Glutamatergic neuron (in vitro differentiated cells): ENCODE results near the gene PDE10A. TPM values are rescaled to one million over a fixed set of nuclear protein-coding genes. Genes with fewer than 3 reads are reported as not detected.
"Not testable (repeated sequence)": the region's sequence is repeated elsewhere in the genome, so short reads cannot be mapped to it uniquely, and the experiment has no call there.

ENCODE experiments used
- DNase-seq: peaks from one replicate; pipeline ENCODE4 v3.0.0; 2022
- H3K27ac Mint-ChIP-seq: one replicate; pipeline ENCODE4 v1.8.0; 2020; ENCODE audit warnings: mild to moderate bottlenecking, mixed read lengths, inconsistent platforms; ENCODE audit not compliant: unreplicated experiment
- H3K27me3 Mint-ChIP-seq: one replicate; pipeline ENCODE4 v1.8.0; 2020; ENCODE audit warnings: mild to moderate bottlenecking, moderate library complexity, mixed read lengths, inconsistent platforms; ENCODE audit not compliant: unreplicated experiment
- H3K36me3 Mint-ChIP-seq: one replicate; pipeline ENCODE4 v1.8.0; 2020; ENCODE audit warnings: mild to moderate bottlenecking, mixed read lengths, inconsistent platforms; ENCODE audit not compliant: unreplicated experiment
- H3K4me1 Mint-ChIP-seq: one replicate; pipeline ENCODE4 v1.8.0; 2020; ENCODE audit warnings: mild to moderate bottlenecking, low read depth, mixed read lengths, inconsistent platforms; ENCODE audit not compliant: unreplicated experiment
- H3K4me3 Mint-ChIP-seq: one replicate; pipeline ENCODE4 v1.8.0; 2020; ENCODE audit warnings: mild to moderate bottlenecking, mixed read lengths, inconsistent platforms; ENCODE audit not compliant: unreplicated experiment
- H3K9me3 Mint-ChIP-seq: one replicate; pipeline ENCODE4 v1.8.0; 2020; ENCODE audit warnings: mild to moderate bottlenecking, moderate library complexity, mixed read lengths, inconsistent platforms; ENCODE audit not compliant: unreplicated experiment
- CTCF ChIP-seq: fragments of 200-600 bp; sonication (generic); IDR thresholded peaks from one replicate; pipeline ENCODE4 v1.5.0; 2021; ENCODE audit not compliant: partially characterized antibody, unreplicated experiment
- total RNA-seq: library from RNA; stranded (reverse); fragmentation: NEBNext Ultra II Directional; extraction: Animal tissue kit (Norgen Biotek cat#: 25700); gene quantifications from one replicate; pipeline ENCODE4 v1.2.1, GENCODE V29; 2021; ENCODE audit not compliant: unreplicated experiment

PDE10A gene
- total RNA-seq, 1 donor from 2014 or later: 24.5 TPM

GRCh38 chr6:165616116-165616515 lies 46.9 kb downstream of the PDE10A start:
- H3K4me1 Mint-ChIP-seq: peaks cover 3% of the 10 kb centered on the region
- no peak for DNase-seq
- no peaks in the 10 kb centered on the region for H3K36me3 Mint-ChIP-seq
- no peaks in the 10 kb centered on the region for H3K9me3 Mint-ChIP-seq
- no peak for TF ChIP-seq CTCF
- no peak overlapping the region for H3K27ac Mint-ChIP-seq
- no peaks in the 10 kb centered on the region for H3K27me3 Mint-ChIP-seq
- H3K4me3 Mint-ChIP-seq: peak overlapping the region; percentile 16

DNA sequence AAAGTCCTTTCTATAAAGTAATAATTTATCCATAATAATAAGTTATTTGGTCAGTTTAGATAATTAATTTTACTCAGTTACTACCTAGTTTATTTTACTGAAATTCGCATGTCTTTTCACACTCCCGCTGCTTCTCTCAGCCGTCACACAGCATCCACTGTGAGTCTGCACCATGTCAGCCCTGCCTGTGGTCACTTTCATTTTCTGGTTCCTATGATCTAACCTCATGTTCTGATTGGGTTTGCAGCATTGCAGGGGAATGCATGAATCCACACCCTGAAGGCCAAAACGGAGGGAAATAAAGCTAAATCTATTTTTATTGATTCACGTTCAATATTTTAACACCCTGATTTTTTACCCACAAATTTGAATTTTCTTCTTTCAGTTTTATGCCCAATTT lies 47.4 kb downstream of the PDE10A start:
- Mint-ChIP-seq H3K36me3 (no peaks in the 10 kb centered on the region), H3K27ac (no peak overlapping the region), H3K27me3 (no peaks in the 10 kb centered on the region), H3K4me3 (no peak overlapping the region), H3K9me3 (no peaks in the 10 kb centered on the region), H3K4me1 (peaks cover 3% of the 10 kb centered on the region)
- no peak for DNase-seq
- TF ChIP-seq CTCF: no peak

DNA sequence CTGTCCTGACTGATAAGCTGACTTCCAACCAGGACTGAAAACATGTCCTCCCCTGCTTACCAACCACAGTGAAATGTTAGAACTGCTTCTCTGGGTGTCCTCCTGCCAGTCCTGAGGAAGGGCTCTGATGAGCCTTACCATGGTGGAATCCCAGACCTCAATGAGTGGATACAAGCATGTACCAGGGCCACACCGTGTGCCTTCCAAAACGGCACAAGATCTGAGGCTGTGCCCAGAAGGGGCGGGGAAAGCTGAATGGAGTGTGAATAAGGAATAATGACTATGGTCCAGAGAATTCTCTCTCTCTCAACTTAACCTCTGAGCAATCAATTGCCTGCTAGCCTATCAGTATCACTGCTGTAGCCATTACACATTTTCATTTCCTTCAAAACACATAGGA lies 51.7 kb downstream of the PDE10A start:
- no peaks in the 10 kb centered on the region for H3K27me3 Mint-ChIP-seq

GRCh38 chr6:165608577-165608976 lies 54.5 kb downstream of the PDE10A start:
- not testable (repeated sequence) for H3K9me3 Mint-ChIP-seq, H3K27ac Mint-ChIP-seq, H3K4me1 Mint-ChIP-seq, DNase-seq, H3K4me3 Mint-ChIP-seq, H3K27me3 Mint-ChIP-seq, H3K36me3 Mint-ChIP-seq

More for the DNA sequence above, 51.7 kb downstream of the PDE10A start:
- no peak overlapping the region for H3K27ac Mint-ChIP-seq
- no peak for DNase-seq
- peaks cover 3% of the 10 kb centered on the region for H3K4me1 Mint-ChIP-seq
- no peaks in the 10 kb centered on the region for H3K36me3 Mint-ChIP-seq
- no peak for TF ChIP-seq CTCF
- no peaks in the 10 kb centered on the region for H3K9me3 Mint-ChIP-seq
- no peak overlapping the region for H3K4me3 Mint-ChIP-seq

- H3K27ac Mint-ChIP-seq: no peak overlapping the region
- no peaks in the 10 kb centered on the region for H3K36me3 Mint-ChIP-seq
- no peak overlapping the region for H3K4me3 Mint-ChIP-seq
- no peak for DNase-seq
- TF ChIP-seq CTCF: no peak
- H3K9me3 Mint-ChIP-seq: no peaks in the 10 kb centered on the region
- no peaks in the 10 kb centered on the region for H3K27me3 Mint-ChIP-seq
- H3K4me1 Mint-ChIP-seq: no peaks in the 10 kb centered on the region
Measured at GRCh38 chr6:165606740-165607008, 56.4 kb downstream of the PDE10A start.
